ENCODE measurements around the gene MACROD2.

MACROD2 gene

GRCh38 chr20:14553774-14554534 is 558.6 kb downstream of the MACROD2 start:
- no peak for ATAC-seq
- TF ChIP-seq POU6F1 (CRISPR knock-in tag; IDR thresholded peaks at IDR 0.05; ENCODE audit: borderline replicate concordance, low read depth) (no peak), ZFP30 (CRISPR knock-in tag; IDR thresholded peaks at IDR 0.05) (no peak), CSRNP3 (CRISPR knock-in tag; IDR thresholded peaks at IDR 0.05) (no peak), TOX (CRISPR knock-in tag; IDR thresholded peaks at IDR 0.05; ENCODE audit: borderline replicate concordance) (no peak), BACH2 (CRISPR knock-in tag; IDR thresholded peaks at IDR 0.05; ENCODE audit: borderline replicate concordance) (no peak), TSHZ2 (CRISPR knock-in tag; IDR thresholded peaks at IDR 0.05) (no peak), ZFP3 (CRISPR knock-in tag; IDR thresholded peaks at IDR 0.05) (no peak), ZC3H10 (CRISPR knock-in tag; IDR thresholded peaks at IDR 0.05) (no peak), GLIS3 (CRISPR knock-in tag; IDR thresholded peaks at IDR 0.05) (no peak), ZNF70 (CRISPR knock-in tag; IDR thresholded peaks at IDR 0.05) (no peak), ISL1 (CRISPR knock-in tag; IDR thresholded peaks at IDR 0.05) (no peak), ARNTL (CRISPR knock-in tag; IDR thresholded peaks at IDR 0.05; ENCODE audit: borderline replicate concordance, low read depth) (no peak), CREB5 (CRISPR knock-in tag; IDR thresholded peaks at IDR 0.05; ENCODE audit: low read depth) (no peak)

- TF ChIP-seq ZNF565 (CRISPR knock-in tag; conservative IDR thresholded peaks at IDR 0.05; ENCODE audit: low read depth) (no peak), ZNF8 (CRISPR knock-in tag; IDR thresholded peaks at IDR 0.05) (no peak), PPARA (CRISPR knock-in tag; IDR thresholded peaks at IDR 0.05; ENCODE audit: borderline replicate concordance) (no peak), ESRRG (CRISPR knock-in tag; IDR thresholded peaks at IDR 0.05) (no peak), ZFP30 (CRISPR knock-in tag; IDR thresholded peaks at IDR 0.05) (no peak), ZNF70 (CRISPR knock-in tag; IDR thresholded peaks at IDR 0.05) (no peak), CSRNP3 (CRISPR knock-in tag; IDR thresholded peaks at IDR 0.05) (no peak), OSR1 (CRISPR knock-in tag; IDR thresholded peaks at IDR 0.05) (no peak), ZFP3 (CRISPR knock-in tag; IDR thresholded peaks at IDR 0.05) (no peak), RARB (CRISPR knock-in tag; IDR thresholded peaks at IDR 0.05) (no peak), POU6F1 (CRISPR knock-in tag; IDR thresholded peaks at IDR 0.05; ENCODE audit: borderline replicate concordance, low read depth) (no peak), GLIS3 (CRISPR knock-in tag; IDR thresholded peaks at IDR 0.05) (no peak), ISL1 (CRISPR knock-in tag; IDR thresholded peaks at IDR 0.05) (no peak), TOX (CRISPR knock-in tag; IDR thresholded peaks at IDR 0.05; ENCODE audit: borderline replicate concordance) (no peak)
- no peak for ATAC-seq
These were observed 560.4 kb downstream of the MACROD2 start for GRCh38 chr20:14555676-14556075.
